HTR-8/SVneo (cell line): ENCODE results near the gene CDH24.
"Not testable (repeated sequence)": the region's sequence is repeated elsewhere in the genome, so short reads cannot be mapped to it uniquely, and the experiment has no call there.

Experiments used
- DNase-seq: peaks from one replicate; pipeline ENCODE4 v3.0.0; 2011; ENCODE audit warnings: low spot score, mixed read lengths; ENCODE audit not compliant: insufficient read length
- FAIRE-seq: peaks from 2 replicates; lab custom pipeline; 2011; peaks lifted over from hg19 to GRCh38; lab: Jason Lieb, UNC

The CDH24 gene

DNA sequence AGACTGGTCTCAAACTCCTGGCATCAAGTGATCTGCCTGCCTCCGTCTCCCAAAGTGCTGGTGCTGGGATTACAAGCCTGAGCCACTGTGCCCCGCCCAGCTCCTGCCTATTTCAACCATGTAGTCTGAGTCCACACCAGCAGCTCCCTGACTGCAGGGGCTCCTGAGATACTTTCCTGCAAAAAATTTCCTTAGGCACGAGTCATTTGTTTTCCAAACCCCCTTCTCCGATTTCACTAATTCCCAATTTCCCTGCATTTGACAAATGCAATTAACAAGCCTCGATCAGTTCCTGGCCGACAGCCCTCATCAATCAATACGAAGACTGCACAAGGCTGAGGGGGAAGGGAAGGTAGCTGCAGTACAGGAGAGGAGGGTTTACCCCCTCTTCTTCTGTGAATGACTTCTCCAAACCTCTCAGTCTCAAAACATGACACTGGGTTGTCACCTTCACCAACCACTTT lies 32.7 kb downstream of the CDH24 start:
- DNase-seq: no peak

GRCh38 chr14:23023795-23024152 lies 33.5 kb downstream of the CDH24 start:
- DNase-seq (no peak), FAIRE-seq (no peak)

More for the DNA sequence above, 32.7 kb downstream of the CDH24 start:
- no peak for FAIRE-seq

DNA sequence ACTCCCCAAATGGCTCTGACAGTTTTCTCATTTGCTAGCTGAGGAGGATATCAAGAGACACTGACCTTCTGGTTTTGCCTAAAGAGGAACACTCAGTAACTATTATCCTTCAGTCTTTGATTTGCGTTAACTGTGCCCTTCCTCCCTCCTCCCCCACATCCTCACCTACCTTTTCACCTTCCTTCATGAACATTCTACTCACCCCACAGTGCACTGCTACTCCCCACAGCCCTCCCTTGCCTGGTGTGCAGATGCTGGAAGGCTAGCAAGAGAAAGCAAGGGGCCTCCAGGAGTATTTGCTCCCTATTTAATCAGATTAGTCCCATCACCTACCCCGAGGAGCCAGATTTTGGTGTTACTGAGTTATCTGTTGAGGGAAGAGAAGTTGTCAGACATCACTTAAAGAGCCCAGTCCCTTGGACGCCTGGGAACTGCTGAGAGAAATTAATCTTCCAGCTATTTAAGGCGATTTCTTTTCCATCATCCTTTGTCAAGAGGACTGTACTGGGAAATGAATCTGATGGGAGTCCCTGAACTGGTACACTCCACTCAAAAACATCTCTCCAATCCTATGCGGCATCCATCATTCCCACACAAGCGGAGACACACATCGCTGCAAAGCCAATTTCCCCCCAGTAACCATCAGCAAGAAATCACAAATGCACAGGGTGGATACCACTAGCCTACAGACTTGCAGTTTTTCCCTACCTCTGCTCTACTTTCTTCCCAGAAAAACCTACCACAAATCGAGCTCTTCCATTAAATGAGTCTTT lies 34.1 kb downstream of the CDH24 start:
- DNase-seq: no peak
- FAIRE-seq: no peak

DNA sequence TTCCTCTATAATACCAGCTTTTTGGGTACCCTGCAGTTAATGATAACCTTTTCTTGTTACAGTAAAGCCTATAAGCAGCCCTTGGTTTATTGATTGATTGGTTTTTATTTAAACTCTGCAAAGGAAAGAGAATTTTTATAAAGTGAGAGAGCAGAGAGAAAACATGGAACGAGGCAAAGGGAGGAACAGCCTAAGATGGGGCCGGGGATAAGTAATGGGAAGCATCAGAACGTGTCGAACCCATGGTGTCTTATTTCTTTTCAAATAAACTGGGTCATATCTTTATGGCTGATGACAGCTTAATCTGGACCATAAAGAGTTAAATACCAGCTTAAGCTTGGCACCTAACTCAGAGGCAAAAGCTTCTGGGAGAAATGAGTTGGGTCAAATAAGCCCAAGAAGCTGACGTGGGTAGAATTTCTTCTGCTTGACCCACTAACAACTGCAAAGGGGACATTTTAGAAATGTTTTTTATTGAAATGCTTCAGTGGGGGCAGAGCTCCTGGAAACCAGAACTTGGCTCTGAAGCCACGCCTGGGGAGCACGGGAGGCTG lies 35.4 kb downstream of the CDH24 start:
- no peak for FAIRE-seq
- no peak for DNase-seq

GRCh38 chr14:23021434-23021833 lies 35.9 kb downstream of the CDH24 start:
- no peak for FAIRE-seq
- no peak for DNase-seq

DNA sequence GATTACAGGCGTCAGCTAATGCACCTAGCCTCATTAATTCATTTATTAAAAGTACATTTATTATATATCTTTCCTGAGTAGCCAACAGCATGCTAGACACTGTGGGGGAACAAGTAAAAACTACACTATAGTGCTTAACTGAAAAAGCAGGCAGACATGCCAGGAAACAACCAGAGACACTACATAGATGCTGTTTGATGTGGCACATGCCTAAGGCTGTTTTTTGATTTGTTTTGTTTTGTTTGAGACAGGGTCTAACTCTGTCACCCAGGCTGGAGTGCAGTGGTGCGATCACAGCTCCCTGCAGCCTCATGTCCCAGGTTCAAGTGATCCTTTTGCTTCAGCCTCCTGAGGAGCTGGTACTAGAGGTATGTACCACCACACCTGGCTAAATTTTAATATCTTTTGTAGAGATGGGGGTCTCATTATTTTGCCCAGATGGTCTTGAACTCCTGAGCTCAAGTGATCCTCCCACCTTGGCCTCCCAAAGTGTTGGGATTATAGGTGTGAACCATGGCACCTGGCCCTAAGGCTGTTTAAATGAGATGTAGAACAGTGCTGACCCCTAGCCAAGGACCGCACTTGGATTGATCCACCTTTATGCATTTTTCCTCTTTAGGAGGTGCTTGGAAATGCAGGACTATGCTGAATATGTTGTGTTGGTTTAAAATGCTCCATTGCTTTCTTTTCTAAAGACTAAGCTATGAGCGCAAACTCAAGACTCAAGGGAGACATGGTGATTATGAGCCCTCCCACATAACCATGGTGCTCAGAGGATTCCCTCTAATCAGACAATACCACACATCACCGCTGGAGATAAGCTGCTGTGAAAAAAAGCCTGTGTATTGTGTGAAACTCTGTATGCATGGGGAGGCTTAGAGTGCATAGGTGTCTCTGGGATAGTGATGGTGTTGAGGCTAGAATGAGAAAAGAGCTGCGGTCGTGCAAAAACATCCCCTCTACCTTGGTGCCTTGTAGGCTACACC lies 36.9 kb downstream of the CDH24 start:
- DNase-seq (no peak), FAIRE-seq (no peak)

DNA sequence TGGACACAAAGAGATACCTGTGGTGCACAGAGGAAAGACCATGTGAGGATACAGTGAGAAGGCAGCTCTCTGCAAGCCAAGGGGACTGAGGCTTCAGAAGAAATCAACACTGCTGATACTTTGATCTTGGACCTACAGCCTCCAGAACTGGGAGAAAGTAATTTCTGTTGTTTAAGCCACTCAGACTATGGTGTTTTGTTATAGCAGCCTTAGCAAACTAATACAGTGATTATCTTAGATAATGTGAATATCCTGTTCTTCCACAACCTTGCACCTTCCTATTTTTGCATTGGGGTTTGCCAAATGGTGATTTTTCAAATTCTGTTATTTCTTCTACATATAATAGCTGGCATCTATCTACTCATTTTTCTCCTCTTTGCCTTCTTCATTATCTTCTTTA lies 39.2 kb downstream of the CDH24 start:
- DNase-seq (no peak), FAIRE-seq (no peak)

- FAIRE-seq (no peak), DNase-seq (no peak)
Observed at GRCh38 chr14:23017091-23017490, 40.2 kb downstream of the CDH24 start.

DNA sequence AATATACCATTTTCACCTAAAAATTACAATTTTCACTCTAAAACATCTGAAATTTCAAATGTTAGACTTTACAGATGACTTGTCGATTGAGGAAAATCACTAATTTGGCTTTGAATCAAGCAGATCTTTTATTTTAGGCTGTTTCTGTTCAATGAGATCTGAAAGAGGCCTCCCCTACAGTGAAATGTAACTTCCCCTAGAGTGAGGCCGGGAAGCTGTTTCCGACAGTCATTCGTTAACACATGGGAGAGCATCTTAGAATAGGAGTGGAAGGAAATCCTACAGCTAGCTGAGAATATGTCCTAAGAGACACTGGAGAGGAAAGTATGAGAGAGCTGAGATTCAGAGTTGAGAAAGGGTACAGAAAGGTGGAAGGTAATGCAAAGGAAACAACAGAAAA lies 41.7 kb downstream of the CDH24 start:
- DNase-seq (no peak), FAIRE-seq (no peak)

GRCh38 chr14:23013749-23014054 lies 43.6 kb downstream of the CDH24 start:
- not testable (repeated sequence) for FAIRE-seq

GRCh38 chr14:23013054-23013748 lies 44.1 kb downstream of the CDH24 start:
- no peak for FAIRE-seq

More at GRCh38 chr14:23013749-23014054, 43.6 kb downstream of the CDH24 start:
- DNase-seq: not testable (repeated sequence)

GRCh38 chr14:23009939-23010726 lies 47.2 kb downstream of the CDH24 start, which contains the start of gene C14orf93:
Gene C14orf93 (minus strand): TSS chr14:23010143. CDS start chr14:22999023, 11,120 bp downstream.
- no peak for FAIRE-seq
- DNase-seq: peak; percentile 64

More at GRCh38 chr14:23013054-23013748, 44.1 kb downstream of the CDH24 start:
- no peak for DNase-seq

GRCh38 chr14:23009483-23009938 lies 47.8 kb downstream of the CDH24 start:
- DNase-seq (no peak), FAIRE-seq (no peak)

DNA sequence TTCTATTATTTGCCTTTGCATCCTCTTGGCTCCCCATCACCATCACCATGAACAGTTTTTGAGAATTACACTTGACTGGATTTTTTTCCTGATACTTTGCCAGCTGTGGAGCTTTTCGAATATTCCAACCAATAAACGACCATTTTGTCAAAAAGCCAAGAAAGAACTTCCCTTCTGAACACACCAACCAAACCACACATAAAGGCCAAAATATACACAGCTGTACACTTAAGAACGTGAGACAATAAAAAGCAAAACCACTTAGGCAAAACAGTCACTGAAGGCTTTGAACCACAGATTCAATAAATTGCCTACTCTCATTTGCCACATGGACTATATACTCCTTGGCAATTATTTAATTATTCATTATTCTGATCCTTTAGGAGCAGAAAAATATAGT lies 48.5 kb downstream of the CDH24 start:
- DNase-seq: no peak
- FAIRE-seq: no peak

DNA sequence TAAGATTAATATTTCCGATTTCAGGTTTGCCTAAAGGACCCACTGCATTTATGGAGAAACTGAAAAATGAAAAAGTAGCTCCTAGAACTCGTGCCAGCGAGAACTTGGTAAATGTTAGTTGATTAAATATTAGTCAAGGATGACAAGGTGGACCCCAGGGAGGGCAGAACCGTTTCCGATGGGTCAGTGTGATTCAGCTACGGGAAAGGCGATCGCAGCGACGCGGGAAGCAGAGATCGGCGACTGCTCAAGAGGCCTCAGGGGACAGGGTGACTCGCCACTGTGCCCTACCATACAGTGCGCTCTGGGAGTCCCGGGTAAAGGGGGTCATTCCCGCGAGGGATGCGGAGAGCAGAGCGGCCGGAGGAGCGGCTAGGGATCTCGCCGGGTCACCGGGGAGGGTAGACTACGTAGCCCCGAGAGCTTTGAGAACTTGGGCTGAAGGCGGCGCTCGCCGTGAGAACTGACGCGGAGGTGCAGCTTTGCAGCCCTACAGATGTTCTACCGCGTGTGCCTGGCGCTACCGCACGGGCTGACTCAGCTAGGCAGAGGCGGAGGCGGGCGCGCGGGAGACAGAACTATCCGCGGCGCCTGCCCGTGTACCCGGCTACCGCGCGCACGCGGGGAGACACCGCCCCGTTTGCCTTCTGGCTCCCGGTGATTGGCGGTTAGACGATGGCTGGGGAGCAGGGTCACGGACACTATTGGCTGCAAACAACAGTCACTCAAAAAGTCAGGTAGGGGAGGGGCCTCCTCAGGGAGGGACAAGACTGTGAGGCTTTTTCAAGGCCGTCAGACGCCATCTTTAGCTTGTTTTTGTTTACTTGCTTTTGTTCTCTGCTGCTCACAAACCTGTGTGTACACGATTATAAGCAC lies 50.5 kb downstream of the CDH24 start:
- peak; percentile 77 for FAIRE-seq
- DNase-seq: peak; percentile 93

GRCh38 chr14:23006188-23006534 lies 51.2 kb downstream of the CDH24 start:
- FAIRE-seq: no peak
- DNase-seq: no peak

- no peak for DNase-seq
- FAIRE-seq: no peak
Observed at GRCh38 chr14:23005451-23006187, 51.7 kb downstream of the CDH24 start.

DNA sequence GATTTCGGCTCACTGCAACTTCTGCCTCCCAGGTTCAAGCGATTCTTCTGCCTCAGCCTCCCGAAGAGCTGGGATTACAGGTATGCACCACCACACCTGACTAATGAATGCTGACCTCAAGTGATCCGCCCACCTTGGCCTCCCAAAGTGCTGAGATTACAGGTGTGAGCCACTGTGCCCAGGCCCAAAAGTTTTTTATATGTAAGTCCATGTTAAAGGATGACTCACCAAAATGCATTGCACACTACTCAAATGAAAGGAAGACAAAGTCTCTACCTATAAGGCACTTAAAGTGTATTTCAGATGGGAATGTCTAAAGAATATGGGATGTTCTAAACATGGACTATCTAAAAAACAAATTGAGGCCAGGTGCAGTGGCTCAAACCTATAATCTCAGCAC lies 53.0 kb downstream of the CDH24 start:
- not testable (repeated sequence) for DNase-seq, FAIRE-seq
